CD14-positive monocyte (primary cell): ENCODE results near the gene NAA10. TPM values are rescaled to one million over a fixed set of nuclear protein-coding genes. Genes with fewer than 3 reads are reported as not detected.
A peak's percentile ranks its signal among the peaks of the same experiment; 100 is the strongest.

ENCODE experiments used
- DNase-seq, 3 donors: peaks; one replicate each; pipeline ENCODE4 v3.0.0-alpha.2; 2011 to 2022
- H2AFZ ChIP-seq: 2 replicates; pipeline ENCODE4 v1.6.0; 2012; ENCODE audit warnings: mild to moderate bottlenecking, low read depth, low read length, inconsistent platforms; ENCODE audit not compliant: insufficient read depth, poor library complexity, severe bottlenecking
- H3K27ac ChIP-seq, 2 donors: 1 replicate in 1 of 2; 2 replicates in 1 of 2; pipeline ENCODE4 v1.5.1; 2012 to 2013; ENCODE audit warnings: low read length in 2 of 2, control low read depth in 1 of 2, inconsistent platforms in 1 of 2, low read depth in 1 of 2, mild to moderate bottlenecking in 1 of 2
- H3K27me3 ChIP-seq, 2 donors: one replicate each; pipeline versions ENCODE4 v1.6.0 to v1.6.1; 2011 to 2013; ENCODE audit warnings: low read length in 2 of 2; ENCODE audit not compliant: control insufficient read depth in 2 of 2, insufficient read depth in 2 of 2
- H3K36me3 ChIP-seq, 2 donors: replicated peaks in 1 of 2; 1 replicate in 1 of 2; 2 replicates in 1 of 2; pipeline versions ENCODE4 v1.5.1 to v1.6.1; 2012 to 2013; ENCODE audit warnings: low read length in 2 of 2, control low read depth in 1 of 2, inconsistent platforms in 1 of 2, mild to moderate bottlenecking in 1 of 2; ENCODE audit not compliant: insufficient read depth in 2 of 2, control insufficient read depth in 1 of 2
- H3K4me1 ChIP-seq, 2 donors: 1 replicate in 1 of 2; 2 replicates in 1 of 2; pipeline versions ENCODE4 v1.5.1 to v1.6.1; 2012 to 2013; ENCODE audit warnings: low read length in 2 of 2, control low read depth in 1 of 2, inconsistent platforms in 1 of 2, mild to moderate bottlenecking in 1 of 2, moderate library complexity in 1 of 2; ENCODE audit not compliant: insufficient read depth in 2 of 2, control insufficient read depth in 1 of 2
- H3K4me2 ChIP-seq: replicated peaks from 2 replicates; pipeline ENCODE3; 2012; ENCODE audit warnings: low read length, moderate library complexity, mild to moderate bottlenecking; ENCODE audit not compliant: poor library complexity, severe bottlenecking; ENCODE audit errors: extremely low read depth
- H3K4me3 ChIP-seq, 3 experiments: fragments of 200-600 bp in 1 of 3; sonication (generic) in 1 of 3; replicated peaks in 1 of 3; 1 replicate in 2 of 3; 2 replicates in 1 of 3; pipeline ENCODE4 v1.5.1; 2011 to 2013; ENCODE audit warnings: low read length in 3 of 3, mild to moderate bottlenecking in 3 of 3, control low read depth in 2 of 3, low read depth in 2 of 3, inconsistent platforms in 1 of 3, moderate library complexity in 1 of 3
- H3K79me2 ChIP-seq: 2 replicates; pipeline ENCODE4 v1.6.0; 2012; ENCODE audit warnings: mild to moderate bottlenecking, control low read depth, inconsistent platforms, low read length, moderate library complexity; ENCODE audit not compliant: insufficient read depth
- H3K9ac ChIP-seq: 2 replicates; pipeline ENCODE4 v1.6.0; 2017; ENCODE audit warnings: low read length, mild to moderate bottlenecking; ENCODE audit not compliant: insufficient read depth, poor library complexity, severe bottlenecking
- H3K9me3 ChIP-seq, 2 donors: replicated peaks in 1 of 2; 1 replicate in 1 of 2; 2 replicates in 1 of 2; pipeline versions ENCODE4 v1.5.1 to v1.6.1; 2012 to 2013; ENCODE audit warnings: low read length in 2 of 2, control low read depth in 1 of 2; ENCODE audit not compliant: control insufficient read depth in 1 of 2, insufficient read depth in 1 of 2
- H4K20me1 ChIP-seq: 2 replicates; pipeline ENCODE4 v1.6.0; 2012; ENCODE audit warnings: mild to moderate bottlenecking, low read length, control low read depth, moderate library complexity; ENCODE audit not compliant: insufficient read depth
- H3K27ac Mint-ChIP-seq, 7 donors: one replicate each; pipeline ENCODE4 v1.8.0; 2020; ENCODE audit warnings: mild to moderate bottlenecking in 7 of 7, mixed read lengths in 7 of 7, moderate library complexity in 6 of 7, inconsistent platforms in 2 of 7
- H3K27me3 Mint-ChIP-seq, 3 donors: one replicate each; pipeline ENCODE4 v1.8.0; 2021 to 2022; ENCODE audit warnings: low read depth in 3 of 3, mild to moderate bottlenecking in 3 of 3, mixed read lengths in 3 of 3, moderate library complexity in 3 of 3, inconsistent platforms in 1 of 3
- H3K36me3 Mint-ChIP-seq, 2 donors: one replicate each; pipeline ENCODE4 v1.8.0; 2020; ENCODE audit warnings: mixed read lengths in 2 of 2, inconsistent platforms in 1 of 2, mild to moderate bottlenecking in 1 of 2
- H3K4me1 Mint-ChIP-seq: one replicate; pipeline ENCODE4 v1.8.0; 2020; ENCODE audit warnings: mild to moderate bottlenecking, mixed read lengths
- H3K4me3 Mint-ChIP-seq, 2 donors: one replicate each; pipeline ENCODE4 v1.8.0; 2020; ENCODE audit warnings: mild to moderate bottlenecking in 2 of 2, mixed read lengths in 2 of 2, moderate library complexity in 1 of 2
- H3K9me3 Mint-ChIP-seq, 7 donors: one replicate each; pipeline ENCODE4 v1.8.0; 2020 to 2022; ENCODE audit warnings: mixed read lengths in 7 of 7, mild to moderate bottlenecking in 6 of 7, moderate library complexity in 6 of 7, inconsistent platforms in 2 of 7
- WGBS: methylation state at CpG from one replicate; pipeline ENCODE4 v1.1.5; 2013; ENCODE audit warnings: missing lambda C conversion rate; ENCODE audit not compliant: insufficient coverage; 5-methylcytosine and 5-hydroxymethylcytosine counted together
- intact Hi-C, 2 donors: fragments of 100-400 bp; cut with micrococcal nuclease; formaldehyde crosslinking; loops; one replicate each; pipeline versions ENCODE4 v1.15.0 to v1.15.1; 2023
- polyA plus RNA-seq, 3 donors: library from polyadenylated mRNA; depleted of rRNA in 1 of 3; unstranded in 2 of 3; stranded (reverse) in 1 of 3; fragments of 300-500 nt in 2 of 3; fragments of >200 nt in 1 of 3; fragmentation: Illumina TruSeq in 2 of 3; gene quantifications; 1 replicate in 2 of 3; 2 replicates in 1 of 3; pipeline ENCODE4 v1.2.3, GENCODE V29; 2012 to 2021
- TF ChIP-seq, protein P1 (sequence below): fragments of 200-600 bp; IDR thresholded peaks from one replicate; pipeline ENCODE4 v1.8.0; 2022; ENCODE audit warnings: antibody characterized with exemption, mild to moderate bottlenecking

The NAA10 gene
- polyA plus RNA-seq, 3 donors: 46.7 to 109 (median 47.9) TPM

DNA sequence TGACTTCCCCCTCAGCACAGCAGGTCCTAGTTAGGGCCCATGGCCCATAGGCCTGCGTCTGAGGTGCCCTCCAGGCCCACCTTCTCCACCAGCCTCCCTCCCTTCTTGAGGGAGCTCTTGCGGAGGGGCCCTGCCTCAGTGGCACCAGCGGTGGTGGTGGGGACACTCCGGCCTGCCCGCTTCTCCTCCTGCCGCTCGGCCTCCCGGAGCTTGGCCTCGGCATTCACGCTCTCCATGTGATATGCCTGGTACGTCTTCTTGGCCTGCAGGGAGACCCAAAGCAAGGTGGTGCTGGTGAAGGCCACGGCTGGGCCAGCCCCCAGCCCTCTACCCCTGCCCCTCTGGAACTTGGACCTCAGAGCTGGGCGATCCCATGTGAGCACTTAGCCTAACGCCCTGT lies 14.3 kb downstream of the NAA10 start:
- DNase-seq: no peak
- H3K4me2 ChIP-seq: no peak overlapping the region
- H4K20me1 ChIP-seq: peaks cover 95% of the 10 kb centered on the region
- H3K27me3 Mint-ChIP-seq: peaks cover 0 to 57% (median 0%) of the 10 kb centered on the region in 3 donors
- H3K9ac ChIP-seq: no peak overlapping the region
- no peaks in the 10 kb centered on the region for H3K27me3 ChIP-seq
- H3K27ac ChIP-seq: no peak overlapping the region
- TF ChIP-seq, protein P1, sequence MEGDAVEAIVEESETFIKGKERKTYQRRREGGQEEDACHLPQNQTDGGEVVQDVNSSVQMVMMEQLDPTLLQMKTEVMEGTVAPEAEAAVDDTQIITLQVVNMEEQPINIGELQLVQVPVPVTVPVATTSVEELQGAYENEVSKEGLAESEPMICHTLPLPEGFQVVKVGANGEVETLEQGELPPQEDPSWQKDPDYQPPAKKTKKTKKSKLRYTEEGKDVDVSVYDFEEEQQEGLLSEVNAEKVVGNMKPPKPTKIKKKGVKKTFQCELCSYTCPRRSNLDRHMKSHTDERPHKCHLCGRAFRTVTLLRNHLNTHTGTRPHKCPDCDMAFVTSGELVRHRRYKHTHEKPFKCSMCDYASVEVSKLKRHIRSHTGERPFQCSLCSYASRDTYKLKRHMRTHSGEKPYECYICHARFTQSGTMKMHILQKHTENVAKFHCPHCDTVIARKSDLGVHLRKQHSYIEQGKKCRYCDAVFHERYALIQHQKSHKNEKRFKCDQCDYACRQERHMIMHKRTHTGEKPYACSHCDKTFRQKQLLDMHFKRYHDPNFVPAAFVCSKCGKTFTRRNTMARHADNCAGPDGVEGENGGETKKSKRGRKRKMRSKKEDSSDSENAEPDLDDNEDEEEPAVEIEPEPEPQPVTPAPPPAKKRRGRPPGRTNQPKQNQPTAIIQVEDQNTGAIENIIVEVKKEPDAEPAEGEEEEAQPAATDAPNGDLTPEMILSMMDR: no peak
- peaks cover 45 to 54% of the 10 kb centered on the region in 2 donors for H3K36me3 ChIP-seq
- WGBS: 92% methylated on average over 5 of the region's 14 CpGs
- H3K4me3 Mint-ChIP-seq: no peak overlapping the region
- peak overlapping the region in 1 of 7 donors; percentile 57 for H3K27ac Mint-ChIP-seq
- H3K4me1 Mint-ChIP-seq: peaks cover 27% of the 10 kb centered on the region
- no peaks in the 10 kb centered on the region for H3K9me3 ChIP-seq
- H3K9me3 Mint-ChIP-seq: peaks cover 0 to 3% (median 0%) of the 10 kb centered on the region in 7 donors
- intact Hi-C loops: loop anchor here (10.0 kb wide), 2 partner anchors 126 to 156 kb away; partner anchors contain the start of genes IDH3G (in 1 of the 2), PLXNB3 (in 1 of the 2) and SSR4 (in 1 of the 2)
- peaks cover 28 to 40% of the 10 kb centered on the region in 2 donors for H3K4me1 ChIP-seq
- H3K4me3 ChIP-seq: no peak overlapping the region
- H3K36me3 Mint-ChIP-seq: peaks cover 35 to 57% of the 10 kb centered on the region in 2 donors
- no peak overlapping the region for H2AFZ ChIP-seq
- H3K79me2 ChIP-seq: peaks cover 65% of the 10 kb centered on the region

- peaks cover 52% of the 10 kb centered on the region for H3K79me2 ChIP-seq
- 100% methylated on average over 4 of the region's 13 CpGs for WGBS
- Mint-ChIP-seq H3K27ac (peak overlapping the region in 3 of 7 donors; percentile 10 to 44 (median 23)), H3K27me3 (peaks cover 0 to 64% (median 0%) of the 10 kb centered on the region in 3 donors), H3K36me3 (peaks cover 39 to 67% of the 10 kb centered on the region in 2 donors), H3K4me1 (peaks cover 23% of the 10 kb centered on the region), H3K4me3 (no peak overlapping the region), H3K9me3 (peaks cover 0 to 3% (median 0%) of the 10 kb centered on the region in 7 donors)
- H2AFZ ChIP-seq: no peak overlapping the region
- H3K36me3 ChIP-seq: peaks cover 52 to 61% of the 10 kb centered on the region in 2 donors
- H3K4me1 ChIP-seq: peaks cover 22 to 28% of the 10 kb centered on the region in 2 donors
- no peak overlapping the region for H3K27ac ChIP-seq
- TF ChIP-seq, protein P1: no peak
- H3K4me2 ChIP-seq: no peak overlapping the region
- H4K20me1 ChIP-seq: peaks cover 94% of the 10 kb centered on the region
- no peak overlapping the region for H3K4me3 ChIP-seq
- H3K27me3 ChIP-seq: no peaks in the 10 kb centered on the region
- DNase-seq: no peak
- intact Hi-C loops: loop anchor here in 1 of 2 donors (5.0 kb wide), 1 partner anchor 33 kb away; no protein-coding TSS in a partner anchor
- H3K9me3 ChIP-seq: no peaks in the 10 kb centered on the region
- no peak overlapping the region for H3K9ac ChIP-seq
These were observed 15.6 kb downstream of the NAA10 start for GRCh38 chrX:153919281-153919680.
